Measurements from ENCODE around the gene ABCA9.

GRCh38 chr17:69043098-69043734, 17.5 kb downstream of the ABCA9 start:
- TF ChIP-seq, protein P1, sequence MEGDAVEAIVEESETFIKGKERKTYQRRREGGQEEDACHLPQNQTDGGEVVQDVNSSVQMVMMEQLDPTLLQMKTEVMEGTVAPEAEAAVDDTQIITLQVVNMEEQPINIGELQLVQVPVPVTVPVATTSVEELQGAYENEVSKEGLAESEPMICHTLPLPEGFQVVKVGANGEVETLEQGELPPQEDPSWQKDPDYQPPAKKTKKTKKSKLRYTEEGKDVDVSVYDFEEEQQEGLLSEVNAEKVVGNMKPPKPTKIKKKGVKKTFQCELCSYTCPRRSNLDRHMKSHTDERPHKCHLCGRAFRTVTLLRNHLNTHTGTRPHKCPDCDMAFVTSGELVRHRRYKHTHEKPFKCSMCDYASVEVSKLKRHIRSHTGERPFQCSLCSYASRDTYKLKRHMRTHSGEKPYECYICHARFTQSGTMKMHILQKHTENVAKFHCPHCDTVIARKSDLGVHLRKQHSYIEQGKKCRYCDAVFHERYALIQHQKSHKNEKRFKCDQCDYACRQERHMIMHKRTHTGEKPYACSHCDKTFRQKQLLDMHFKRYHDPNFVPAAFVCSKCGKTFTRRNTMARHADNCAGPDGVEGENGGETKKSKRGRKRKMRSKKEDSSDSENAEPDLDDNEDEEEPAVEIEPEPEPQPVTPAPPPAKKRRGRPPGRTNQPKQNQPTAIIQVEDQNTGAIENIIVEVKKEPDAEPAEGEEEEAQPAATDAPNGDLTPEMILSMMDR (IDR thresholded peaks at IDR 0.05; ENCODE audit: borderline replicate concordance, extremely low read depth, low read length, poor library complexity, severe bottlenecking), result no peak
- no peak for TF ChIP-seq EZH2 (IDR thresholded peaks at IDR 0.05; ENCODE audit: borderline replicate concordance, low read depth, low read length, severe bottlenecking)

All from DND-41 (cell line).